Daoy (cell line): ENCODE results near the gene GNB1L. TPM values are rescaled to one million over a fixed set of nuclear protein-coding genes. Genes with fewer than 3 reads are reported as not detected.
"Not testable (repeated sequence)": the region's sequence is repeated elsewhere in the genome, so short reads cannot be mapped to it uniquely, and the experiment has no call there.

Experiments used
- DNase-seq: peaks from one replicate; pipeline ENCODE4 v3.0.0-alpha.2; 2015; ENCODE audit warnings: low read depth
- total RNA-seq: library from RNA; depleted of rRNA; stranded (reverse); fragments of >200 nt; shearing (Covaris generic); gene quantifications from 2 replicates; pipeline ENCODE4 v1.2.3, GENCODE V29; 2014

Gene GNB1L
- total RNA-seq, 1 experiment from 2014 or later: 16.1 TPM

DNA sequence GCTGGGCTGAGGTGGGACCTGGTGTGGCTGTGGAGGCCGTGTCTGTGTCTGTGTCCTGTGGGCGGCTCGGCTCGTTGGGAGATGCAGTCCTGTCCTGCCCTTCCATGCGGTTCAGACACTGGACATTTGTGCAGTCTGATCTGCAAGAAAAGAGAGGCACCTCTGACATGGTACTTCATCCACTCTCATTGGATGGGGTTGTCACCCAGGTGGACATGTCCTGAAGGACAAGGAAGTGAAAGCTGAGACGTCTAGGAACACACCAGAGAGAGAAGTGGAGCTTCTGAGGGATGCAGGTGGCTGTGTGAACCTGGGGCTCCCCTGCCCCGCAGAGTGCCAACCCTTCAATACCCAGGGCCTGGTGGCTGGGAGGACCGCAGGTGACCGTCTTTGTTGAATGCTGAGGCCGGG lies 75.7 kb downstream of the GNB1L start:
- no peak for DNase-seq

- not testable (repeated sequence) for DNase-seq
These were observed 77.5 kb downstream of the GNB1L start for GRCh38 chr22:19777192-19777591.

DNA sequence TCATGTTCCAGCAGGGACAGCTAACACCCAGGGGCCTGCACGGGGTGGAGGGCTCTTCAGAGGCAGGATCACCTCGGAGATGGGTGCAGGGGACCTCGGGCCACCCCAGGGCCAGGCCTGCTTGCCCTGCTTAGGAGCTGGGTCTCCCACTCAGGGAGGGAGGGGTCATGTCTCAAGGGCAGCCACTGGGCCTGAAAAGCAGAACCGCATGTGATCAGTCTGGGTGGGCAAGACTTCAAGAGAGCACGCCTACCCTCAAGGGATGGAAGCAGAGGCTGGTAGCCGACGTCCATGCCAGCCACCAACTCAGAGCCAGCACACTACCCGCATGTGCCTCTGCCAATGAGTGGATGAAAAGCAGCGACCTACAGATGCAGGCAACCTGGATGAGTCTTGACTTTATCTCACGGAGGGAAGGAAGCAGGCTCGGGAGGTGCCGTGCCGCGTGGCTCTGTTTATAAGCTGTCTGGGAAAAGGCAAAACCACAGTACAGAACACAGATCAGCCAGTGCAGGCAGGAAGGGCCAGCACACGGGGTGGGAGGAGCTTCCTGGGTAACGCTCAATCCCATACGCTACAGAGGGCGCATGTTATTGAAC lies 78.1 kb downstream of the GNB1L start:
- DNase-seq: no peak

GRCh38 chr22:19775496-19776325 lies 79.0 kb downstream of the GNB1L start:
- no peak for DNase-seq

- DNase-seq: no peak
These were observed 80.0 kb downstream of the GNB1L start for GRCh38 chr22:19774628-19775027.

- DNase-seq: no peak
These were observed 81.1 kb downstream of the GNB1L start for GRCh38 chr22:19773470-19774040.

GRCh38 chr22:19772673-19773469 lies 81.8 kb downstream of the GNB1L start:
- no peak for DNase-seq

DNA sequence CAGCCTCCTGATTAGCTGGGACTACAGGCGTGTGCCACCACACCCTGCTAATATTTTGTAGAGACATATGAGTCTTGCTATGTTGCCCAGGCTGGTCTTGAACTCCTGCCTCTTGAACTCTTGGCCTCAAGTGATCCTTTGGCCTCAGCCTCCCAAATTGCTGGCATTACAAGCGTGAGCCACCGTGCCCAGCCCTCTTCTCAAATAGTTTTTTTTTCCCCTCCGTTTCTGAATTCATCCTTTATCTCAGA lies 82.3 kb downstream of the GNB1L start:
- no peak for DNase-seq

- DNase-seq: no peak
These were observed 84.1 kb downstream of the GNB1L start for GRCh38 chr22:19770349-19771220.

DNA sequence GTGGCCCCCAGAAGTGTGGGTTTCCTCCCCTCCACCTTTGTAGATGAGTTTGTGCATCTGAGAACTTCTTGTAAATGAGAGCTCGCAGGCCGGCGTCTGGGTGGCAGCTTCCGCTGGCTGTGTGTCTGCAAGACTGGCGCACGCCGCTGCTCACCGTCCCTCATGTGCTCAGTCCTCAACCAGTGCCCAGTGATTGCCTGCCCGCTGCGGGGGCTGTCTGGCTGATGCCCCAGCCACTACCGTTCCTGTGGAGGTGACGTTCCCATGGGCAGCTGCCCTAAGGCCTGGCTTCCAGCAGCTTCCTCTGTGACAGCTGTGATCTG lies 85.3 kb downstream of the GNB1L start:
- DNase-seq: no peak

DNA sequence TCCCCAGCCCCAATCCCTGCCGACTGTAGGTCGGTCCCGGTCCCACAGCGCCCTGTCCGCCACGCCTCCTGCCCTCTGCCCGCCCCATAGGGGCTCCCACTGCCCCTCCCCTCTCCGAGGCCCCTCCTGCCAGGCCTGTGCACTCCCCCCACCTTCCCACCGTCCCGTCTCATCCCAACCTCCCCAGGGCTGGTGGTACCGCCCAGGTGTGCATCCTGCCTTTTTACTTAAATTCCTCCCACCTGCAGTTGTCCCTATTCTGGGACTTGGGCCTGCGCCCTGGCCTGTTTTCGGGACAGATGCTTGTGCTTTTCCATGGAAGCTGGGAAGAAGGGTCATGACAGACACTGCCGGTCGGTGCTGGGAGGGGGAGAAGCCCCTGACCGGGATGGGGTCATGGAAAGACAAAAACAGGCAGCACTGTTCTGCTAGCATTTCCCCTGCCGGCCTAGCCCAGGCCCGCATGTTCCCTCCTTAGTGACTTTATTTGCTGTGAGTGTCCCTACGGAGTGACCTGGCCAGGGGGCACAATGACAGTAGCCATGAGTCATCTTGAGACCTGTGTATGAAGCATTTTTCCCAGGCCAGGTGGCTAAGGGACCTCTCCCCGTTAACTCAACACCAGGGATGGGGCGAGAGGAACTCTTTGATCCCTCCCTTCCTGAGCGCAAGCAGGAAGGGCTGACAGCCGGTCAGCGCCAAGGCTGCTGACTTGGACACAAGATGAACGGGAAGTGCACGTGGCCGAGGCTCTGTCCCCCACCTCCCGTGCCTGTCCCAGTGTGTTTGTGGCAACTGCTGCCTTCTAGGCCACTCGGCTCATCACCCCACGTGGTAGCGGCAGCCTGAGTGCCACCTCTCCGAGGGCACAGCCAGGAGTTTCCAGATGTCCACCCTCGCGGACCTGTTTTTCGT lies 87.0 kb downstream of the GNB1L start:
- no peak for DNase-seq

GRCh38 chr22:19766511-19767426 lies 87.9 kb downstream of the GNB1L start:
- DNase-seq: peak; percentile 43

DNA sequence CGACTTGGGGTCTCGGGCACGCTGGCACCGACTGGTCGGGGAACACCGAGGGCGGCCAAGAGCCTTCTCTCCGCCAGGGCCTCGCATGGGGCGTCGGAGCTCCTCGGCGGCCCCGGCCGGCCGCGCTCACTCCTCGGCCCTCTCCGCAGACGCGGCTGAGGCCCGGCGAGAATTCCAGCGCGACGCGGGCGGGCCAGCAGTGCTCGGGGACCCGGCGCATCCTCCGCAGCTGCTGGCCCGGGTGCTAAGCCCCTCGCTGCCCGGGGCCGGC lies 88.5 kb downstream of the GNB1L start:
- DNase-seq: no peak

DNA sequence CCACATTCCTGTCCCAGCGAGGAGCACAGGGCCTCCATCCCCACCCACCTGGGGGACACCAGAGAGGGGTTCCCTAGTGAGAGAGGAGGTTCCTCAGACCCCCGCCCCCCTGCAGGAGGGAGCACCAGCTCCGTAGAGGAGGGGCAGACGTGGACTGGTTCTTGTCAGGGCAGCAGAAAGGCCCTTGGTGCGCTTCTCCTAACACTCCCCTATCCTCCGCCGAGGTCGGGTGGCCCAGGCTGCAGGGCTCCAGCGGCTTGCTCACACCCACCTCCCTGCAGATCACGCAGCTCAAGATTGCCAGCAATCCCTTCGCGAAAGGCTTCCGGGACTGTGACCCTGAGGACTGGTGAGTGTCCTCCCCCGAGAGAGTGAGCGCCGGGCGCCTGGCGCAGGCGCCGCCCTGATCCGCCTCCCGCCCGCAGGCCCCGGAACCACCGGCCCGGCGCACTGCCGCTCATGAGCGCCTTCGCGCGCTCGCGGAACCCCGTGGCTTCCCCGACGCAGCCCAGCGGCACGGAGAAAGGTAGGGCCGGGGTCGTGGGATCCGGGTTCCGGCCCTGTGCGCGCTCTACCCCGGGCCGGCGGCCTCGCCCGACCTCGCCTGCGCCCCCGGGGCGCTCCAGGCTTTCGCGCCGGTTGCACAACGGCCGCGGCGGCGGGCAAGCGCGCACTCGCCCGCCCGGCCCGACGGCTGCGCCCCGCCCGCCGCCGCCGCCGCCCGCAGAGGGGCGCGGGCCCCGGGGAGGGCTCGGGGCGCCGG lies 89.0 kb downstream of the GNB1L start:
- DNase-seq: no peak

DNA sequence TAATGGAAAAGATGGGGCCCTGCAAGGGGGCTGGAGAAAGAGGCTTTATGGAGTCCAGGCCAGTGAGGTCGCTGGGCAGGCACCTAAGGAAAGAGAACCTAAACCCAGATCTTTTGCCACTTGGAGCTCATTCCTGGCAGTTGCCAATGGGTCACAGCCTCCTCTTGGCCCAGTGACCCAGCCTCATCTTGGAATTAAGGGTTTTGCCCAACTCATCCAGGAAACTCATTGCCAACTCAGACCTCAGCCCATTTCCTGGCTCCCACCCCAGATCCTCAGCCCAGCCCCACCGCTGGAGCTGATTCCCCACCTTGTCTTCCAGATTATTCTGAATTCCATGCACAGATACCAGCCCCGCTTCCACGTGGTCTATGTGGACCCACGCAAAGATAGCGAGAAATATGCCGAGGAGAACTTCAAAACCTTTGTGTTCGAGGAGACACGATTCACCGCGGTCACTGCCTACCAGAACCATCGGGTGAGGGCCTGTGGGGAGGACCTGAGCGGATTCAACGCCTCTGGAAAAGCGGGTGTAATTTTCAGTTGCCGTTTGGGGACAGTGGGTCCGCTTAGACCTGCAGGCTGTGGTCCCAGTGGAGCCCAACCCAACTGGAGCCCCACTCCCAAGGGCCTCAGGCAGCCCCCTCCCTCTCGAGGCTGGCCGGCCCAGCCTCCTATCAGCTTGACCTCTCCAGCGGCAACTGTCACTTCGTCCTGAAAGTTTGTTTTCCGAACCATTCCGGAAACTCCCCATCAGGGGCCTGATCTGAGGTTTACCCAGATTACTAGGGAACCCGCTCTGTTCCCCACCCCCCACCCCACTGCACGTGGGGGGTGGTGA lies 89.8 kb downstream of the GNB1L start:
- DNase-seq: no peak

GRCh38 chr22:19764299-19764593 lies 90.4 kb downstream of the GNB1L start:
- DNase-seq: no peak

- no peak for DNase-seq
These were observed 91.0 kb downstream of the GNB1L start for GRCh38 chr22:19763458-19764298.
